Measurements from ENCODE around the gene CAMK2G.

CAMK2G gene

DNA sequence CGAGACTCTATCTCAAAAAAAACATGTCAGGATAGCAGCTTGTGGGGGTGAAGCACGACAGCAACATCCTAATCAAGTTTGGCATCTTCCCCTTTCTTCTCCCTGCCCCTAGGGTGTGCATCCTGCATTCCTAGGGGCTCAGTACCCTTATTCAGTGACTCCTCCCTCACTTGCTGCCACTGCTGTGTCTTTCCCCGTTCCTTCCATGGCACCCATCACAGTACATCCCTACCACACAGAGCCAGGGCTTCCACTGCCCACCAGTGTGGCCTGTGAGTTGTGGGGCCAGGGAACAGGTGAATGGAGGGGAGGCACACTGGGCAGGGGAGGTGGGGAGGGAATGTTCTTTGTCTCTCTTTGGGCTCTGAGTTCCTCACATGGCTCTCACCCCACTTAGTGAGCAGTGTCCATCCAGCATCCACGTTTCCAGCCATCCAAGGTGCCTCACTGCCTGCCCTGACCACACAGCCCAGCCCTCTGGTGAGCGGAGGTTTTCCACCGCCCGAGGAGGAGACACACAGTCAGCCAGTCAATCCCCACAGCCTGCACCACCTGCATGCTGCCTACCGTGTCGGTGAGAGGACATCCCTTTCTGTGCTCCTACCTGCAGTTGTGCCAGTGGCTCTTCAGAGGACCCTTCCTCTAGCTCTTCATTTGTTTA lies 74.3 kb downstream of the CAMK2G start:
- H3K27ac ChIP-seq (ENCODE audit: low read depth, low read length, poor library complexity, severe bottlenecking): no peak overlapping the region
- peaks cover 82% of the 10 kb centered on the region for H3K36me3 ChIP-seq (ENCODE audit: insufficient read depth, low read length)
- TF ChIP-seq EZH2 (IDR thresholded peaks at IDR 0.05; ENCODE audit: borderline replicate concordance, low read length) (no peak), CTCF (IDR thresholded peaks at IDR 0.05; ENCODE audit: low read length) (no peak)

DNA sequence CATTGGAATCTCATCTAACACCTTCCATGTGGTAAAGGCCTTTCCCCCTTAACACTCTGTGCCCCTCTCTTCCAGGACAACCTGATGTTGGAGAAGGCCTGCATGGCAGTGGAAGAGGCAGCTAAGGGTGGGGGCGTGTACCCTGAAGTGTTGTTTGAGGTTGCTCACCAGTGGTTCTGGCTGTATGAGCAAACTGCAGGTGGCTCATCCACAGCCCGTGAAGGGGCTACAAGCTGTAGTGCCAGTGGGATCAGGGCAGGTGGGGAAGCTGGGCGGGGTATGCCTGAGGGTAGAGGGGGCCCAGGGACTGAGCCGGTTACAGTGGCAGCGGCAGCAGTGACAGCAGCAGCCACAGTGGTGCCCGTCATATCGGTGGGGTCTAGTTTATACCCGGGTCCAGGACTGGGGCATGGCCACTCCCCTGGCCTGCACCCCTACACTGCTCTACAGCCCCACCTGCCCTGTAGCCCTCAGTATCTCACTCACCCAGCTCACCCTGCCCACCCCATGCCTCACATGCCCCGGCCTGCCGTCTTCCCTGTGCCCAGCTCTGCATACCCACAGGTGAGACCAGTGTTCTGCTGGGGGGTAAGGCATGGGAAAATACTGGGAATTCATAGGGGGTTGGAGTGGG lies 75.3 kb downstream of the CAMK2G start:
- no peaks in the 10 kb centered on the region for H3F3A ChIP-seq (ENCODE audit: insufficient read depth, low read length)
- H3K79me2 ChIP-seq (ENCODE audit: insufficient read depth, low read length): no peaks in the 10 kb centered on the region
- H3K27me3 ChIP-seq (ENCODE audit: insufficient read depth, low read length): no peaks in the 10 kb centered on the region
- no peaks in the 10 kb centered on the region for H3K4me1 ChIP-seq (ENCODE audit: insufficient read depth, low read length, severe bottlenecking)
- H2AFZ ChIP-seq (ENCODE audit: low read length): no peak overlapping the region
- H3K9me3 ChIP-seq (ENCODE audit: low read length): no peaks in the 10 kb centered on the region
- H4K20me1 ChIP-seq (ENCODE audit: insufficient read depth, low read length): no peaks in the 10 kb centered on the region
- no peak overlapping the region for H3K27ac ChIP-seq (ENCODE audit: low read depth, low read length, poor library complexity, severe bottlenecking)
- H3K4me2 ChIP-seq (ENCODE audit: low read length): no peak overlapping the region
- no peak overlapping the region for H3K9ac ChIP-seq (ENCODE audit: low read length)
- no peaks in the 10 kb centered on the region for H3K9me2 ChIP-seq (ENCODE audit: low read depth, low read length)
- peaks cover 87% of the 10 kb centered on the region for H3K36me3 ChIP-seq (ENCODE audit: insufficient read depth, low read length)
- TF ChIP-seq CTCF (IDR thresholded peaks at IDR 0.05; ENCODE audit: low read length) (no peak), EZH2 (IDR thresholded peaks at IDR 0.05; ENCODE audit: borderline replicate concordance, low read length) (no peak)
- no peak overlapping the region for H3K4me3 ChIP-seq (ENCODE audit: low read depth, low read length, poor library complexity, severe bottlenecking)

More for the DNA sequence above, 74.3 kb downstream of the CAMK2G start:
- H3K9me3 ChIP-seq (ENCODE audit: low read length): no peaks in the 10 kb centered on the region
- no peak overlapping the region for H3K9ac ChIP-seq (ENCODE audit: low read length)
- no peaks in the 10 kb centered on the region for H4K20me1 ChIP-seq (ENCODE audit: insufficient read depth, low read length)
- H3K4me1 ChIP-seq (ENCODE audit: insufficient read depth, low read length, severe bottlenecking): no peaks in the 10 kb centered on the region
- H3K4me3 ChIP-seq (ENCODE audit: low read depth, low read length, poor library complexity, severe bottlenecking): no peak overlapping the region
- H3K79me2 ChIP-seq (ENCODE audit: insufficient read depth, low read length): no peaks in the 10 kb centered on the region
- H3K9me2 ChIP-seq (ENCODE audit: low read depth, low read length): no peaks in the 10 kb centered on the region
- H2AFZ ChIP-seq (ENCODE audit: low read length): no peak overlapping the region
- no peaks in the 10 kb centered on the region for H3K27me3 ChIP-seq (ENCODE audit: insufficient read depth, low read length)
- no peak overlapping the region for H3K4me2 ChIP-seq (ENCODE audit: low read length)
- no peaks in the 10 kb centered on the region for H3F3A ChIP-seq (ENCODE audit: insufficient read depth, low read length)

DNA sequence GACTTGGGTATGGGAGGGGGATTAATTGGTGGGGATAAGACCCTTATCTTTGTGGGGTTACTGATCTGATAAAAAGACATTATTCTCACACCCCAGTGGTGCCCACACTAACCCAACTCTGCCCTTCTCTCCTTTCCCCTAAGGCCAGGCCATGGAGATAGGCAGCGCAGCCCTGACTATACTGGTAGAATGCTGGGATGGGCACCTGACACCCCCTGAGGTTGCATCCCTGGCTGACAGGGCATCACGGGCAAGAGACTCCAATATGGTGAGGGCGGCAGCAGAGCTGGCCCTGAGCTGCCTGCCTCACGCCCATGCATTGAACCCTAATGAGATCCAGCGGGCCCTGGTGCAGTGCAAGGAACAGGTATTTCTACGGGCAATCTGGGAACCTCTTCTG lies 76.3 kb downstream of the CAMK2G start:
- Histone ChIP-seq H3K9me3 (ENCODE audit: low read length) (no peaks in the 10 kb centered on the region), H3F3A (ENCODE audit: insufficient read depth, low read length) (no peaks in the 10 kb centered on the region), H3K4me3 (ENCODE audit: low read depth, low read length, poor library complexity, severe bottlenecking) (no peak overlapping the region), H3K79me2 (ENCODE audit: insufficient read depth, low read length) (no peaks in the 10 kb centered on the region), H4K20me1 (ENCODE audit: insufficient read depth, low read length) (no peaks in the 10 kb centered on the region), H3K9ac (ENCODE audit: low read length) (no peak overlapping the region), H3K27me3 (ENCODE audit: insufficient read depth, low read length) (no peaks in the 10 kb centered on the region), H3K27ac (ENCODE audit: low read depth, low read length, poor library complexity, severe bottlenecking) (no peak overlapping the region), H3K36me3 (ENCODE audit: insufficient read depth, low read length) (peaks cover 87% of the 10 kb centered on the region), H2AFZ (ENCODE audit: low read length) (no peak overlapping the region), H3K9me2 (ENCODE audit: low read depth, low read length) (no peaks in the 10 kb centered on the region), H3K4me2 (ENCODE audit: low read length) (no peak overlapping the region), H3K4me1 (ENCODE audit: insufficient read depth, low read length, severe bottlenecking) (no peaks in the 10 kb centered on the region)
- TF ChIP-seq EZH2 (IDR thresholded peaks at IDR 0.05; ENCODE audit: borderline replicate concordance, low read length) (no peak), CTCF (IDR thresholded peaks at IDR 0.05; ENCODE audit: low read length) (no peak)
